SK-N-DZ (cell line): Measurements from ENCODE around the gene ATP8B1. TPM values are rescaled to one million over a fixed set of nuclear protein-coding genes. Genes with fewer than 3 reads are reported as not detected.
"Not testable (repeated sequence)": the region's sequence is repeated elsewhere in the genome, so short reads cannot be mapped to it uniquely, and the experiment has no call there.

Experiments used
- DNase-seq: peaks from one replicate; pipeline ENCODE4 v3.0.0-alpha.2; 2015; ENCODE audit warnings: low spot score
- polyA plus RNA-seq, 2 experiments: library from polyadenylated mRNA; depleted of rRNA; stranded (reverse); fragments of >200 nt; gene quantifications; 2 replicates each; pipeline ENCODE4 v1.2.3, GENCODE V29; 2014

The ATP8B1 gene
- 0.07 and 0.14 TPM in 2 replicates for polyA plus RNA-seq (2014; cell fraction: cytosol; rRNA removed)
- 0.08 and 0.25 TPM in 2 replicates for polyA plus RNA-seq (2014; cell fraction: nucleus; rRNA removed)

- no peak for DNase-seq
These were observed at the start of gene ATP8B1 for GRCh38 chr18:57803103-57803969. TSS of gene ATP8B1 (minus strand) at chr18:57803315. CDS start at chr18:57731807, 71,508 bp downstream.

DNA sequence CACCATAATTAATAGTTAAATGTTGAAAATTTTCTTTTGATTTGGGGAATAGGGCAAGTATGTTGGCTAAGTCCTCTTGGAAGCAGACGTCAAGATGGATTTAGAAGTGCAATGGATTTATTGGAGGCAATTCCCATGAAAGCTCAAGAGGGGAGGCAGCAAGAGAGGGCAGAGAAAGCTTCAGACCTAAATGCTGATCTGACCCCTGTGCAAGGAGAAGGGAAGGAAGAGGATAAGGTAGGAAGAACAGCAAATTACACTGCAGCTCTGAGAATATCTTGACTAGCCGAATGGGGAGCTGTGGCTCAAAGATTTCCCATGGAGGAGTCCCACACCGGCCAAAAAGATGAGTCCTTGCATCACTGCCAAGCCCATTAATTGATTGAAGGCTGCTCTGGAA, 46.9 kb upstream of the ATP8B1 start:
- no peak for DNase-seq

DNA sequence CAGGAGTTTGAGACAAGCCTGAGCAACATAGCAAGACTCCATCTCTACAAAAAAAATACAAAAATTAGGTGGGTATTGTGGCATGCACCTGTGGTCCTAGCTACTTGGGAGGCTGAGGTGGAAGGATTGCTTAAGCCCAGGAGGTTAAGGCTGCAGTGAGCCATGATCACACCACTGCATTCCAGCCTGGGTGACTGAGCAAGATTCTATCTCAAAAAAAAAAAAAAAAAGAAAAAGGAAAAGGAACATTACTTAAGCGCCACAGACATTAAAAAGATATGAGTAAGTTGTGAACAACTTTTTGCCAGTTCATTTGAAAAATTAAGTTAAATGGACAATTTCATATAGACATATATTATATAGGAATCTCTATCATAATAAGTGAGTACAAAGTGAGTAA, 45.3 kb upstream of the ATP8B1 start:
- not testable (repeated sequence) for DNase-seq

DNA sequence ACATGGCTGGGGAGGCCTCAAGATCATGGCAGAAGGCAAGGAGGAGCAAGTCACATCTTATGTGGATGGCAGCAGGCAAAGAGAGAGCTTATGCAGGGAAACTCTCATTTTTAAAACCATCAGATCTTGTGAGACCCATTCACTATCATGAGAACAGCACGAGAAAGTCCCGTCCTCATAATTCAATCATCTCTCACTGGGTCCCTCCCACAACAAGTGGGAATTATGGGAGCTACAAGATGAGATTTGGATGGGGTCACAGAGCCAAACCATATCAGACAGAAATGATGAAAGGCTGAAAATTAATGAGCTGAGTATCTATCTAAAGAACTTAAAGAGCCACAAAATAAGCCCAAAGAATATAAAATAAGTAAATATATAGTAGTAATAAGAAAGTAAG, 44.3 kb upstream of the ATP8B1 start:
- not testable (repeated sequence) for DNase-seq

- no peak for DNase-seq
These were observed 43.1 kb upstream of the ATP8B1 start for GRCh38 chr18:57846258-57846657.

GRCh38 chr18:57845605-57846074, 42.5 kb upstream of the ATP8B1 start:
- no peak for DNase-seq

DNA sequence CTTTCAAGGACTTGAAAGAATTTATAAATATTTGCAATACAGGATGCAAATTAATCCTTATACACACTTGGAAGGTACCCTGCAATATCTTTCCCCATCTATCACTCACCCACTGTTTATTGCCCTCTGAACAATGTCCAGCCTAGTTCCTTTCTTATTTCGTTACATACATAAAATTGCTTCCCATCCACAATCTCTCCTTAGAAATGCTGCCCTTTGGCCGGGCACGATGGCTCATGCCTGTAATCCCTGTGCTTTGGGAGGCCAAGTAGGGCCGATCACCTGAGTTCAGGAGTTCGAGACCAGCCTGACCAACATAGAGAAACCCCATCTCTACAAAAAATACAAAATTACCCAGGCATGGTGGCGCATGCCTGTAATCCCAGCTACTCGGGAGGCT, 41.2 kb upstream of the ATP8B1 start:
- no peak for DNase-seq

DNA sequence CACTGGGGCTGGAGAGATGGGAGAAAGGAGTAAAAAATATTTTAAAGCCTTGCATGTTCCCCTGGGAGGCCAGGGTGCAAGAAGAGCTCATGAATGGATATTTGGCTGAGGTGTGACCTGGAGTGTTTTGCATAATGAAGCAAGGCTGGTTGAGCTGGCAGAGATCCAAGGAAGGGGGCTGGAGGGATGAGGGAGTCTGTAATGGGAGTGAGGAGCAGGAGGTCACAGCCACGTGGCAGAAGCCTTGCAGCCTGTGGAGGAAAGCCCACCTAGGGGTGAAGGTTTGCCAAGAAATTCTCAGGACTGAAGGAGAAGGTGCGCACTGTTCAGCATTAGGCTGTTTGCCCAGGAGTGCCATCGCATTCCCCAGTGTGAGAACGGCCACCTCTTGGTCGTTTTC, 40.3 kb upstream of the ATP8B1 start:
- no peak for DNase-seq

- DNase-seq, result no peak
These were observed 38.5 kb upstream of the ATP8B1 start for GRCh38 chr18:57841568-57841967.

DNA sequence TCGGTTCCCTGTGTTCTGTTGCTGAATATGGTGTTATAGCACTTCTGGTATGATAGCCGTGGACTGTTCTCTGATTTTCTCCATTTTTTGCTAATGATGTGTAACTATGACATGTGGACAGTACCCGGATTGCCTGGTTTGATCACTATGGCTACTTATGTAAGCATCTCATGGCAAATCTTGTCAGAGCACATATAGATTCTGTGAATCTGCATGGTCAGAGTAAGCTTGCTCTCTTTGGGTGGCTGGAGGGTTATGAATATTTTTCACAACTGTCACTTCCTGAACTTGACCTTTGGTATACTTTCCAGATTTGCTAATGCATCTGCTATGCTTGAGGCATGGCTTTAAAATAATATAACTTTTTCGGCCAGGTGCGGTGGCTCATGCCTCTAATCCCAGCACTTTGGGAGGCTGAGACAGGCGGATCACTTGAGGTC, 36.8 kb upstream of the ATP8B1 start:
- no peak for DNase-seq

DNA sequence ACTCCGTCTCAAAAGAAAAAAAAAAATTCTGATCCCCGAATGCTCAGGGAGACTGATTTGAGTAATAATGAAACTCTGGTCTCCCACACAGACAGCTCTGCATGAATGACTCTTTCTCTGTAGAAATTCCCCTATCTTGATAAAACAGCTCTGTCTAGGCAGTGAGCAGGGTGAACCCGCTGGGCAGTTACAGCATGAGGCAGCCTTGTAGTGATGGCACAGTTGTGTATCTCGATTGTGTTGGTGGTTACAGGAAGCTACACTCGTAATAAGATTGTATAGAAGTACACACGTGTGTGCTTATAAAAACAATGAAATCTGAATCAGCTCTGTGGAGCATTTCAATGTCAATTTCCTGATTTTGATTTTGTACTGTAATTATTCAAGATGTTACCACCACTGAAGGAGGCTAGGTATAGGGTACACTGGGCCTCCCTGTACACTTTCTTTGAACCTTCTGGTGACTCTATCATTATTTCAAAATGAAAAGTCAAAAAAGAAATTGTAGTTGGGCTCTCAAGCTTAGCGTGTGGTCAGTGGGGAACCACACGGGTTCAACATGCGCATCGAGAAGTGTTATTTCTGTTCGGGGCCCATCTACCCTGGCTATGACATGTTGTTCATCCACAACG, 34.9 kb upstream of the ATP8B1 start:
- no peak for DNase-seq

GRCh38 chr18:57836557-57836956, 33.4 kb upstream of the ATP8B1 start:
- DNase-seq, result no peak

DNA sequence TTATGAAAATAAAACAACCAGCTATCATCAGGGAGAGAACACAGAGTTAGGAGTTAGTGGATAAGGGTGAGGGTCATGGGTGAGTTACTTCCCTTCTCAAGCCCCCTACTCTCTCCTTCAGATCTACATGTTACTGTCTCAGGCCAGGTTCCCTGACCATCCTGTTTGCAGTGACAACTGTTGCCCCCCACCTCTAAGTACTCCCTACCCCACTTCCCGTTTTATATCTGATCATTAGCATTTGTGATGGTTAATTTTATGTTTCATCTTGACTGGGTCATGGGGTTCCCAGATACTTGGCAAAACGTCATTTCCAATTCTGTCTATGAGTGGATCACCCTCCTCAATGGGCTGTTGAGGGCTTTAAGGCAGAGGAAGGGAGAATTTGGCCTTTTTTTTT, 32.8 kb upstream of the ATP8B1 start:
- DNase-seq, result no peak

GRCh38 chr18:57834616-57835015, 31.5 kb upstream of the ATP8B1 start:
- no peak for DNase-seq

GRCh38 chr18:57833441-57834101, 30.5 kb upstream of the ATP8B1 start:
- no peak for DNase-seq

- DNase-seq, result no peak
These were observed 29.6 kb upstream of the ATP8B1 start for GRCh38 chr18:57832730-57833129.

DNA sequence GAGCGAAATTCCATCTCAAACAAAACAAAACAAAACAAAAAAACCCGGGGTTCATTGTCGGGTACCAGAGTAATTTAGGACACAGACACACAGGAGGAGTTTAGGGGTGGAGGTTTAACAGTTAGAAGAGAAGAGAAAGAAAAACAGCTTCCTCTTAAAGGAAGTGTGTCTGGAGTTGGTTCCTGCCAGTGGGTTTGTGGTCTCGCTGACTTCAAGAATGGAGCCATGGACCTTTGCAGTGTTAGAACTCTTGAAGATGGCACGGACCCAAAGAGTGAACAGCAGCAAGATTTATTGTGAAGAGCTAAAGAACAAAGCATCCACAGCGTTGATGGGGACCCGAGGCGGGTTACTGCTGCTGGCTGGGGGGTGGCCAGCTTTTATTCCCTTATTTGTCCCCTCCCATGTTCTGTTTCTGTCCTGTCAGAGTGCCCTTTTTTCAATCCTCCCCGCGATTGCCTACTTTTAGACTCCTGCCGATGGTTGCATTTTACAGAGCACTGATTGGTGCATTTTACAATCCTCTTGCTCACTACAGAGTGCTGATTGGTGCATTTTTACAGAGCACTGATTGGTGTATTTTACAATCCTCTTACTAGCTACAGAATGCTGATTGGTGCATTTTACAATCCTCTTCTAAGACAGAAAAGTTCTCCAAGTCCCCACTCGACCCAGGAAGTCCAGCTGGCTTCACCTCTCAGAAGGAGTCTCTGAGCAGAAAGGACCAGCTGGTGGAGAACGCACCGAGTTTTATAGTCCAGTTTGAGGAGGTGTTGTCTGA, 28.7 kb upstream of the ATP8B1 start:
- no peak for DNase-seq

DNA sequence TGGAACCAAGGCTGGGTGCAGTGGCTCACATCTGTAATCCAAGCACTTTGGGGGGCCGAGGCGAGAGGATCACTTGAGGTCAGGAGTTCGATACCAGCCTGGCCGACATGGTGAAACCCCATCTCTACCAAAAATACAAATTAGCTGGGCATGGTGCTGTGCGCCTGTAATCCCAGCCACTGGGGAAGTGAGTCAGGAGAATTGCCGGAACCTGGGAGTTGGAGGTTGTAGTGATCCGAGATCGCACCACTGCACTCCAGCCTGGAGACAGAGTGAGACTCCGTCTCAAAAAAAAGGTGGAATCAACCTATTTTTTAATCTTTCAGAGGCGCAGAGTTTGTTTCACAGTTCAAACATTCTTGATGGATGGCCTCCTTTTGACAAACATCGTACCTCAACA, 24.5 kb upstream of the ATP8B1 start:
- DNase-seq, result no peak

GRCh38 chr18:57826252-57826651, 23.1 kb upstream of the ATP8B1 start:
- no peak for DNase-seq

GRCh38 chr18:57820583-57820982, 17.5 kb upstream of the ATP8B1 start:
- not testable (repeated sequence) for DNase-seq
